Measurements from ENCODE around the gene KRT79. TPM values are rescaled to one million over a fixed set of nuclear protein-coding genes. Genes with fewer than 3 reads are reported as not detected.

Gene KRT79
- total RNA-seq, 1 donor from 2014 or later: 1.7 TPM

DNA sequence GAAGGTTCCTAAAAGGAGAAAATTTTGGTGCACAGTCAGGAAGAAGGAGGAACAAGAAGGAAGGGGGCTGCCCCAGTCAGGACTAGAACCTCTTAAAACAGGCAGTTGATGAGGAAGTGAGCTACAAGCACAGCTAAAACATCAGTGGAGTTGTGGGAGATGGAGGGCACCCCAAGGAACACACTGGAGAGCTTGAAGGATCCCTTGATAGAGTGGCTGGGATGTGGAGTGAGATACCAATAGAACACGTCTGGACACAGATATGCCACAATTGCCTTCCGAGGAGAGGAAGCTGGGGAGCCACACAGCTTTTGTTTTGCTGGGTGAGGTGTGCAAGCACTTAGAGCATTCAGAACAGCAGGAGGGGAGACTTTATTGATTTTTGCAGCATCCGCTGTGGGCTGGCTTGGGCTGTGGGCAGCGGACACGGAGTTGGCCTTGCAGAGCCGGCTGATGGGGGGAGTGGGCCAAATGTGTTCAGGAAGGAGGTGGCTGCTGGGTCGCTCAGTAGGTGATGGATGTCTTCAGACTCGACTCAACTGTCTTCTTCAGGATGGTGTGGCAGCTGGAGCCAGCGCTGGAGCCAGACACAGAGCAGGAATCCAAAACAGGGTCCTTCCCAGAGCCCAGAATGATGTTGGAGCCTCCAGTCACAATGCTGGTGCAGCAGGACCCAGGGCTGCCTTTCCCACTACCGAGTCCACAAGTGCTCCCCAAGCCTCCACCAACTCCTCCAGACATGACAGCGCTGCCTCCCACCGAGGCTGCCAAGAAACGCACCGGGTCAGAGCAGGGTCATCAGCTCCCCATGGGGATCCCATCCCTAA, 4.7 kb upstream of the KRT79 start:
- DNase-seq (ENCODE audit: extremely low spot score in 2 of 2): no peak
- Histone ChIP-seq H3K9me3 (no peaks in the 10 kb centered on the region), H3K36me3 (no peaks in the 10 kb centered on the region), H3K27me3 (no peaks in the 10 kb centered on the region), H3K4me3 (no peak overlapping the region), H3K4me1 (no peaks in the 10 kb centered on the region), H3K27ac (no peak overlapping the region)
- TF ChIP-seq, protein P1, sequence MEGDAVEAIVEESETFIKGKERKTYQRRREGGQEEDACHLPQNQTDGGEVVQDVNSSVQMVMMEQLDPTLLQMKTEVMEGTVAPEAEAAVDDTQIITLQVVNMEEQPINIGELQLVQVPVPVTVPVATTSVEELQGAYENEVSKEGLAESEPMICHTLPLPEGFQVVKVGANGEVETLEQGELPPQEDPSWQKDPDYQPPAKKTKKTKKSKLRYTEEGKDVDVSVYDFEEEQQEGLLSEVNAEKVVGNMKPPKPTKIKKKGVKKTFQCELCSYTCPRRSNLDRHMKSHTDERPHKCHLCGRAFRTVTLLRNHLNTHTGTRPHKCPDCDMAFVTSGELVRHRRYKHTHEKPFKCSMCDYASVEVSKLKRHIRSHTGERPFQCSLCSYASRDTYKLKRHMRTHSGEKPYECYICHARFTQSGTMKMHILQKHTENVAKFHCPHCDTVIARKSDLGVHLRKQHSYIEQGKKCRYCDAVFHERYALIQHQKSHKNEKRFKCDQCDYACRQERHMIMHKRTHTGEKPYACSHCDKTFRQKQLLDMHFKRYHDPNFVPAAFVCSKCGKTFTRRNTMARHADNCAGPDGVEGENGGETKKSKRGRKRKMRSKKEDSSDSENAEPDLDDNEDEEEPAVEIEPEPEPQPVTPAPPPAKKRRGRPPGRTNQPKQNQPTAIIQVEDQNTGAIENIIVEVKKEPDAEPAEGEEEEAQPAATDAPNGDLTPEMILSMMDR (IDR thresholded peaks at IDR 0.05): no peak
- TF ChIP-seq POLR2A (IDR thresholded peaks at IDR 0.05) (no peak), POLR2AphosphoS5 (IDR thresholded peaks at IDR 0.05; ENCODE audit: insufficient read depth in 1 of 2, low read depth in 1 of 2) (no peak)
- intact Hi-C loops (cut with DNase I): no loop called here

DNA sequence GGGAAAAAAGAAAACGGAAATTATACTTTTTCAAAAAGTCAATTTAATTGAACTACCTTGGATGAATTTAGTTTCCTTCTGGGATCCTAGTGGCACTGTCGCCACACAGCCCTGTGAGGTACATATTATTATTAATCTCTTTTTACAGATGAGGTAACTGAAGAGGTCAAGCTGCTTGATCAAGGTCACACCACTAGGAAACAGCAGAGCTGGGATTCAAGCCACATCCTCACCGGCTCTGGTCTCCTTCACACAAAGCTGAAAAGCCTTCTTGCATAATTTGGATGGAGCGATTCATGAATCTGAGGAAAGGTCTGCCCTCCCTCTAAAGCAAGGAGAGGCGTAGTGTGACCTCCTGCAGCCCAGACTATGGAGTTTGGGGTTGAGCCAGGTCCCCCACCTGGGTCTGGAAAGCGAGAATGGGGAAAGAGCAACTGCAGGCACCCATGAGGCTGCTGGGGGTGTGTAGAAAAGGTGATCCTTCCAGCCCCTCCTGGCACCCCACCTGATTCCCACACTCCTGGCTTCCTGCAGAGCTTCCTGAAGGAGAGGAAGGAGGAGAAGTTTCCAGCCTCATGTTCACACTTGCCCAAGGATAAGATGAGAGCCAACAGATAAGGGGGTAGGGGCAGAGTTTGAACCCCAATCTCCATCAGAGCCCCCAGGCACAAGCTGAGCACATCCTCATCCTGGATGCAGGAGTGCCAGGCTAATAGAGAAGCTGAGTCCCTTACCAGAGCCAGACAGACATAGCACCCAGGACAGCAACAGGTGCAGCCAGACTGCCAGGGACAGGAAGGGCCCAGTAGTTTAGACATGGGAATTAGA, 3.9 kb upstream of the KRT79 start:
- intact Hi-C loops (cut with DNase I): no loop called here
- no peak for DNase-seq (ENCODE audit: extremely low spot score in 2 of 2)
- Histone ChIP-seq H3K4me1 (no peaks in the 10 kb centered on the region), H3K36me3 (no peaks in the 10 kb centered on the region), H3K27me3 (no peaks in the 10 kb centered on the region), H3K27ac (no peak overlapping the region), H3K4me3 (no peak overlapping the region), H3K9me3 (no peaks in the 10 kb centered on the region)
- TF ChIP-seq, protein P1 (IDR thresholded peaks at IDR 0.05): no peak
- no peak for TF ChIP-seq POLR2AphosphoS5 (IDR thresholded peaks at IDR 0.05; ENCODE audit: insufficient read depth in 1 of 2, low read depth in 1 of 2)
- no peak for TF ChIP-seq POLR2A (IDR thresholded peaks at IDR 0.05)

DNA sequence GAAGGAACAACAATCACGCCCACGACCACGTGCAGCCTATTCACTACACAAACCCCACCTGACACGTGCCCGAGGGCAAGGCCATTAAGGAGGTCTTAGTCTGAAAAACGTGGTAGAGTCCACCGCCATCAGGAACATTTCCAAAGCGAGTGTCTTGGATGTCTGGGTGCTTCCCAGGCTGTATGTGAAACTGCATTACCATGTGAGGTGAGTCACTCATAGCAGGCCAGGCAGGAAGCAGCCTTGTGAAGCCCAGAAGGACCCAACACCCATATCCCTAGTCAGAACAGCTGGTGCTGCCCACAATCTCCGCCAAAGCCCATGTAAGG, 3.3 kb upstream of the KRT79 start:
- Histone ChIP-seq H3K27ac (no peak overlapping the region), H3K9me3 (no peaks in the 10 kb centered on the region), H3K36me3 (no peaks in the 10 kb centered on the region), H3K27me3 (no peaks in the 10 kb centered on the region), H3K4me1 (no peaks in the 10 kb centered on the region), H3K4me3 (no peak overlapping the region)
- no peak for TF ChIP-seq POLR2AphosphoS5 (IDR thresholded peaks at IDR 0.05; ENCODE audit: insufficient read depth in 1 of 2, low read depth in 1 of 2)
- TF ChIP-seq, protein P1 (IDR thresholded peaks at IDR 0.05): no peak
- no peak for TF ChIP-seq POLR2A (IDR thresholded peaks at IDR 0.05)
- intact Hi-C loops (cut with DNase I): no loop called here
- DNase-seq (ENCODE audit: extremely low spot score in 2 of 2): no peak

DNA sequence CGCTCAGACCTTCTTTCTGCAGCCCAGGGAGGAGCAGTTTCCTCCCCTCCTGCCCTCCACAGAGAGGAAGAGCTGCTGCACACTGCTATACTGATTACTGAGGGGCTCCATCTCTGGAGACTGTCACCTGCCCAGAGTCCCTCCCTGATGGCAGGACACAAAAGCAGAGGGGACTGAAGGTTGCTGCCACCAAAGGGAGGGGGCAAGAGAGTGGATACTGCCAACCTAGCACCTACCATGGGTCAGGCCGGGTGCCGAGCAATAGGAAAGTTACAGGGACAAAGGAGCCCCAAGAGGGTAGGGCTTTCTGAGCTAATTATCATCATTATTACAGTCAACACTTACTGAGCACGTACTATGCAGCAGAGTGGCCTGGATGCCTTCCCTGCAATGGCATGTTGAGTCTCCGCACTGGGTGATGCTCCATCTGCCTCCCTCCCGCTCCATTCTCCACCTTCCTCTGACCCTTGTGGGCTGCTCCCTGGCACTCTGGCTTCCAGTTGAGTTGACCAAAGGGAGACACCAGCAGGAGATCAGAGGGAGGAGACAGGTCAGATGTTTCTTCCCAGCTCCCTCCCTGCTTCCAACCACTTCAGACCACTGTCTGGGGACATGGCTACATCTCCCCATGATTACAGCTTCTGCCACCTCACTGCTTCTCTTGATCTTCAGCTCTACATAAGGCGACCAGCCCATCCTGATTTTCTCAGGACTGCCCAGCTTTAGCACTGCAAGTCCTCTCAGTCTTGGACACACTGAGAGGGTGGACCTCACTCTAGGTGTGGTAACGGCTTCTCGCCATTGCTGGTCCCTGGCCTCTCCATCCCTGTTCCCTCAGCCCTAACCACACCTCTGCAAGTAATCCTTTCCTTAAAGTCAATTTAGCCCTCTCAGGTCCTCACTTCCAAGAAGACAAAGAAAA, 2.6 kb upstream of the KRT79 start:
- Histone ChIP-seq H3K4me3 (no peak overlapping the region), H3K9me3 (no peaks in the 10 kb centered on the region), H3K36me3 (no peaks in the 10 kb centered on the region), H3K27ac (no peak overlapping the region), H3K27me3 (no peaks in the 10 kb centered on the region), H3K4me1 (no peaks in the 10 kb centered on the region)
- DNase-seq (ENCODE audit: extremely low spot score in 2 of 2): no peak
- TF ChIP-seq POLR2A (IDR thresholded peaks at IDR 0.05) (no peak), POLR2AphosphoS5 (IDR thresholded peaks at IDR 0.05; ENCODE audit: insufficient read depth in 1 of 2, low read depth in 1 of 2) (no peak)
- TF ChIP-seq, protein P1 (IDR thresholded peaks at IDR 0.05): no peak
- intact Hi-C loops (cut with DNase I): no loop called here

Measured in vagina (tissue), 2 donors.